22Rv1 (cell line): ENCODE data around the gene EEPD1.
A peak's percentile ranks its signal among the peaks of the same experiment; 100 is the strongest.

Source experiments
- H3K27ac ChIP-seq: fragments of 450-650 bp; 2 replicates; pipeline ENCODE4 v1.5.1; 2017
- ZFX ChIP-seq: fragments of 450-650 bp; IDR thresholded peaks from 2 replicates; pipeline ENCODE4 v1.6.1; 2017; ENCODE audit warnings: antibody characterized with exemption, borderline replicate concordance
- TF ChIP-seq, protein P1 (sequence below): fragments of 450-650 bp; IDR thresholded peaks from 2 replicates; pipeline ENCODE4 v1.5.1; 2017; ENCODE audit warnings: mild to moderate bottlenecking

The EEPD1 gene

DNA sequence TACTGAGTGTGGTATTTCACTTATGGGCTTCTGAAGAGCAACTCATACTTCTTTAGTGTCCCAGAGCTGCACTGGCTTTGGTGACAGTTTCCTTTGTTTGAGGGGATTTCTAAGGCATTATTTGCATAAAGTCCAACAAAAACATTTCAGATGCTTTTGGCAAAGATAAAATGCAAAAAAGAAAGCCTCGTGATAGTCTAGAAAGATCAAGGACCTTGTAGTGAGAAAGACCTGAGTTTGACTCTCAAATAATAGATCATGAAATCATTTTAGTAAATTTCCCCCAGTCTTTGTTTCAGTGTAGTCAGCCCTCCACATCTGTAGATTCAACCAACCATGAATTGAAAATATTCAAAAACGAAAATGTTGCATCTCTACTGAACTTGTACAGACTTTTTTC lies 107.4 kb downstream of the EEPD1 start:
- TF ChIP-seq, protein P1, sequence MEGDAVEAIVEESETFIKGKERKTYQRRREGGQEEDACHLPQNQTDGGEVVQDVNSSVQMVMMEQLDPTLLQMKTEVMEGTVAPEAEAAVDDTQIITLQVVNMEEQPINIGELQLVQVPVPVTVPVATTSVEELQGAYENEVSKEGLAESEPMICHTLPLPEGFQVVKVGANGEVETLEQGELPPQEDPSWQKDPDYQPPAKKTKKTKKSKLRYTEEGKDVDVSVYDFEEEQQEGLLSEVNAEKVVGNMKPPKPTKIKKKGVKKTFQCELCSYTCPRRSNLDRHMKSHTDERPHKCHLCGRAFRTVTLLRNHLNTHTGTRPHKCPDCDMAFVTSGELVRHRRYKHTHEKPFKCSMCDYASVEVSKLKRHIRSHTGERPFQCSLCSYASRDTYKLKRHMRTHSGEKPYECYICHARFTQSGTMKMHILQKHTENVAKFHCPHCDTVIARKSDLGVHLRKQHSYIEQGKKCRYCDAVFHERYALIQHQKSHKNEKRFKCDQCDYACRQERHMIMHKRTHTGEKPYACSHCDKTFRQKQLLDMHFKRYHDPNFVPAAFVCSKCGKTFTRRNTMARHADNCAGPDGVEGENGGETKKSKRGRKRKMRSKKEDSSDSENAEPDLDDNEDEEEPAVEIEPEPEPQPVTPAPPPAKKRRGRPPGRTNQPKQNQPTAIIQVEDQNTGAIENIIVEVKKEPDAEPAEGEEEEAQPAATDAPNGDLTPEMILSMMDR = no peak
- no peak for TF ChIP-seq ZFX
- H3K27ac ChIP-seq = no peak overlapping the region

GRCh38 chr7:36261019-36261754 lies 108.1 kb downstream of the EEPD1 start:
- TF ChIP-seq ZFX = no peak
- TF ChIP-seq, protein P1 = no peak
- H3K27ac ChIP-seq = peak overlapping the region; percentile 43

GRCh38 chr7:36262309-36263094 lies 109.4 kb downstream of the EEPD1 start:
- H3K27ac ChIP-seq = peak overlapping the region; percentile 43
- TF ChIP-seq, protein P1 = no peak
- no peak for TF ChIP-seq ZFX

DNA sequence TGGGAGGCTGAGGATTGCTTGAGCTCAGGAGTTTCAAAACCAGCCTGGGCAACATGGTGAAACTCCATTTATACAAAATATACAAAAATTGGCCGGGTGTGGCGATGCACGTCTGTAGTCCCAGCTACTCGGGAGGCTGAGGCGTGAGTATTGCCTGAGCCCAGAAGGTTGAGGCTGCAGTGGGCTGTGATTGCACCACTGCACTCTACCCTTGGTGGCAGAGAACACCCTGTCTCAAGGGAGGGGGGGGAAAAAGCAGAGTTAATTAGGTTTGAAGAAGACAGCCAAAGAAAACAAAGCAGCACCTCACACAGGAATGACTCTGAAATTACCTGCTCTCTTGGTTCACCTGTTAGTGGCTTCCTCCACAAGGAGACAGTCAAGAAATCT lies 110.0 kb downstream of the EEPD1 start:
- H3K27ac ChIP-seq = peak overlapping the region; percentile 43; the same call in 1 of the 2 replicates
- no peak for TF ChIP-seq ZFX
- TF ChIP-seq, protein P1 = peak; percentile 29; the same call in 1 of the 2 replicates

GRCh38 chr7:36264123-36264801 lies 111.2 kb downstream of the EEPD1 start:
- H3K27ac ChIP-seq = no peak overlapping the region
- TF ChIP-seq ZFX = no peak

DNA sequence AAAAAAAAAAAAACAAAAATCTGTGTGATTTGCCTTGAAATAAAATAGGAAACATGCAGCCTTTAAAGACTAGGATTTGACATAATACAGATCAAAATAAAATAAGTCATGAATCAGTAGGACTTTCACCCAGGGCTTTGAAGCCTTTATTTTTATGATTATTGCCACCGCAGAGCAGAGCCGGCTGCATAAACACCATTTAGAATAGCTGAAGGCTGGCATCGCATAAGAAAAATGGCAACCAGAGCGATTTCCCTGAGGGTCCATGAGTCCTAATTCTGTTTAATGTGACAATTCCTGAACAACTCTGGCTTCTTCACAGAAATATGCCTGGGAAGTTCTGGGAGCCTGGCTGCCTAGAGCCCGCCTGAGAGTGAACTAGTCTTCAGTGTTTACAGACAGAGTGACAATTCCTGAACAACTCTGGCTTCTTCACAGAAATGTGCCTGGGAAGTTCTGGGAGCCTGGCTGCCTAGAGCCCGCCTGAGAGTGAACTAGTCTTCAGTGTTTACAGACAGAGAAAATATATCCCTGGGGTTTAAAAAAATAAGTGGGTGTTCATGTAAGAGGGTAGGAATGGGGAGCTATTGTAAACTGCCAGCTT lies 112.0 kb downstream of the EEPD1 start:
- TF ChIP-seq, protein P1 = no peak
- no peak for TF ChIP-seq ZFX
- no peak overlapping the region for H3K27ac ChIP-seq

DNA sequence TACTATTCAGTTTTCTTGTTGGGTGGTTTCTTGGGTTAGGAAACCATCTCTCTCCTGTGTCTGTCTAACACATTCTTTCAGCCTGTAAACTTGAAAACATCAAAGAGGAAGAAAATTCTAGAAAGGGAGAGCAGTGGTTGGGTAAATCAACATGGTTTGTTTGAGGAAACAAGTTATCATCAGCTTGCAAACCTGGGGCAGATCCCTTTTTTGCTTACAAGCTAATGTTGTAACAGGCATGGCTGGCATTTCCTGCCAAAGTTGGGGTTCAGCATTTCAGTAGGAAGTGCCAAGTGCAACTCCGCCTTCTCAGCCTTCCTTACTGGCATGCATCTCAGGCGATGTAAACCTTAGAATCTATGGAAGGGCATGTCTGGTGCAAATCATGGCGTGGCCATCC lies 112.6 kb downstream of the EEPD1 start:
- no peak overlapping the region for H3K27ac ChIP-seq

More for the DNA sequence above, 112.6 kb downstream of the EEPD1 start:
- TF ChIP-seq ZFX = no peak
- TF ChIP-seq, protein P1 = no peak
